GM21619 (cell line): Measurements from ENCODE around the gene CPHXL2.

Source experiments
- ATAC-seq: cut with Tn5 transposase; IDR thresholded peaks from one replicate; pipeline ENCODE4 v1.9.1; 2021; ENCODE audit not compliant: unreplicated experiment

The CPHXL2 gene

GRCh38 chr16:75644240-75645012 is 32.4 kb downstream of the CPHXL2 start:
- ATAC-seq = no peak

DNA sequence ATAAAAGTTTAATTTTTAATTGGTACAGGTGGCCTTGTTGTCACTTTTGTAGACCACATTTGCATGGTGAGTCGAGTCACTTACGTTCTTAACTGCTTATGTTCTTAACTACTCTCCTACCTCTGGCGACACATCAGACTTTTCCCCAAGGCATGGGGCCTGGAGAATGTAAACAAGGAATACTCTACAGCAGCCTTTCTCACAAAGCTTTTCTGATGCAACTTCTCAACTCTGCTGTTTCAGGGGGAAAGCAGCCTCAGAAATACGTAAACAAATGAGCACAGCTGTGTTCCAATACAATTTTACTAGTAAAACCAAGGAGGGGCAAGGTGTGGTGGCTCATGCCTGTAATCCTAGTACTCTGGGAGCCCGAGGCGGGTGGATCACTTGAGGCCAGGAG is 36.2 kb downstream of the CPHXL2 start:
- ATAC-seq = no peak

- ATAC-seq = no peak
Observed at GRCh38 chr16:75635036-75635435, 41.8 kb downstream of the CPHXL2 start.

DNA sequence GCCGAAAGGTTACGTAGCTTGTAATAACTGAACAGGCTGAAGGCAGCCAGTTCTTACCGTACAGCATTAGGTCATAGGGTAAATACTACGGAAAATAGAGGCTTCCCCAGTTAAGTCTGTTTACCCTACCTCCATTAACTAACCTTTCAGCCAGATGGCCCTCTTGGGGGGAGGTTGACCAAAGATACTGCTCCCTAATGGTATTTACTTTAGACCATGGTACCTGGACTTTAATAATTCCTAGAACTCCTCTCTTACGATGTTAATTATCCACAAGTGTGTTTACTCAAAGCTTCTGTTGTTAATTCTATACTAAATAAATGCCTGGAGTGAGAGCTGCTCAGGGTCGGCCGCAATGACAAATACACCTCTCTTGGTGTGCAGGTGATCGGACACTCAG is 44.0 kb downstream of the CPHXL2 start:
- ATAC-seq = no peak

DNA sequence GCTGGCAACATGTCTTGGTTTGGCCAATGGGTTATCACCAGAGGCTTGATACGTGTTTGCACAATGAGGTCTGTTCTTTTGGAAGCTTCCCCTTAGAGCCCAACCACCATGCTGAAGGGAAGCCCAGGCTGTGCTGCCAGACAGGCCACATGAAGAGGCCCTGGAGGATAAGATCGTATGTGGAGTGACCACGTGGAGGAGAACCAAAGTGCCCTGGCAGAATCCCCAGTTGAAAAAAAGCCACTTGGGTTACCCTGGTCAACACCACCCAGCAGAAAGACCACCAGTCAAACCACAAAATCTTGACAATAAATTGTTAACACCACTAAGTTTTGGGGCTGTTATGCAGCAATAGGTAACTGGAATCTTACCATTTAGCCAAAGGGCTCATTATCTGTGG is 46.8 kb downstream of the CPHXL2 start:
- ATAC-seq = no peak

GRCh38 chr16:75629132-75629531 is 47.7 kb downstream of the CPHXL2 start:
- no peak for ATAC-seq

- ATAC-seq = no peak
Observed at GRCh38 chr16:75628351-75628750, 48.5 kb downstream of the CPHXL2 start.

GRCh38 chr16:75627851-75628250 is 49.0 kb downstream of the CPHXL2 start:
- no peak for ATAC-seq

- no peak for ATAC-seq
Observed at GRCh38 chr16:75626806-75627205, 50.0 kb downstream of the CPHXL2 start.

GRCh38 chr16:75624921-75625334 is 51.9 kb downstream of the CPHXL2 start:
- no peak for ATAC-seq

- ATAC-seq = peak; percentile 97
Observed at GRCh38 chr16:75622761-75623605, 53.8 kb downstream of the CPHXL2 start, which contains the start of gene ADAT1. Gene ADAT1 (minus strand): TSS chr16:75623281. CDS start chr16:75620799, 2,482 bp downstream.

- no peak for ATAC-seq
Observed at GRCh38 chr16:75621170-75621477, 55.7 kb downstream of the CPHXL2 start.

DNA sequence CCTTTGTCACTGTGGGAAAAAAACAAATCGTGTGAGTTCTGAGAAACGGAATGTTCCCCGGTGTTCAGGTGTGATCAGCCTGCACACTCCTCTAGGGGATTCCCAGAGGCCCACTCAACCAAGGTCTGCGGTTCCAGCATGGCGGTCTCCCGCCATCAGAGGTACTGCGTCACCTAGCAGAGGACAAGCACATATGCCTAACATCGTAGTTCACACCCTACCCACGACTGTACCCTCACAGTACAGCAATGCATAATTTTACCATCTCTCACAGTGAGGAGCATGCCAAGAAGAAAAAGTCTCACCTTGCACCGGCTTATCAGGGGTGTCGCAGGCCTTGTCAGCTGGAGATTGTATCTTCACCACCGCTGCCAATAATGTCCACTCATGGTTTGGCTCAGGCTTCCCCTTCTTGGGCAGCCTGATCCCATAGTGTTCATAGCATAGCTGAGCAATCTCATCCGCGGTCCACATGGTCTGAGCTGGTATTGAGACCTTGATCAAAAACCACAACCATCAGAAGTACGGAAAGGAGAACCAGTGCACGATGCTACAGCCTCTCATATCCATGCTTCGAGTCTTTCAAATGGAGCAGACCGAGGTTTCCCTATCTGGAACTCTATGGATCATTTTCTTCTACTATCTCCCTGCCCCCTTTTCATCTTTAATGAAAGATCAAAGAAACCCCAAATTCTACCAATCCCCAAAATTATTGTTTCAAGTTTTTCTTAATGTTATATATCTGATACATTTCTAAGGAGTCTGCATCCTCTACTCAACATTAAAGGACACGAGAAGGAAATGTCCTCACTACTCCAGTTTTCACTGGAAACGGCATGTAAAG is 56.3 kb downstream of the CPHXL2 start:
- no peak for ATAC-seq

DNA sequence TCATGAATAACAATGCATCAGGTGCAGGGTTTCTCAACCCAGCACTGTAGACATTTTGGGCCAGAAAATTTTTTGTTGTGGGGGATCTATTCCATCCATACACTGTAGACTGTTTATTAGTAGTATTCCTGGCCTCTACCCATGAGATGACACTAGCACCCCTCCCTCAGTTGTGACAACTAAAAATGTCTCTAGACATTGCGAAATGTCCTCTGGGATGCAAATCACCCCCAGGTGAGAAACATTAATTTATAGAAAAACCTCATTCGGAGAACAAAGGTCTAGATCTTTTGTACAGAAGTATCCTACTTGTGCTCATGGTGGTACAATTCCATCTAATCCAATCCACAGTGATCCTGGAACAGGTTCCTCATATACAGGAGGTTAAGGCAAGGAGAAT is 58.0 kb downstream of the CPHXL2 start:
- no peak for ATAC-seq

DNA sequence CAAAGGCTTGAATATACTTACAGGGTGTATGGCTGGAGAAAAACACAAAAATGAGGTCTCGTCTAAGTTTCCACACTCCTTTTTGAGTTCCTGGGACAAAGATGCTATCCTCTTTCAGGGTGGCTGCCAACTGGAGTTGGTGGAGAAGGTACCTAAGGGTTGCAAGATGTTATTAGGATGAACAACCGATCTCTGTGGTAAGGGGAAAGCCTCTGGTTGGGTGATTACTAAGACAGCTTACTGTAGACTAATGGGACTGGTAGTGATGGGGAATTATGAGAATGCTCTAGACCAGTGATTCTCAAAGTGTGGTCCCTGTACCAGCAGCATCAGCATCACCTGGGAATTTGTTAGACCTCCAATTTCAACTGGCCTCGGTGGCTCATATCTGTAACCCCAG is 59.7 kb downstream of the CPHXL2 start:
- no peak for ATAC-seq

GRCh38 chr16:75616521-75617010 is 60.2 kb downstream of the CPHXL2 start:
- ATAC-seq = peak; percentile 51

- no peak for ATAC-seq
Observed at GRCh38 chr16:75615619-75616018, 61.2 kb downstream of the CPHXL2 start.

DNA sequence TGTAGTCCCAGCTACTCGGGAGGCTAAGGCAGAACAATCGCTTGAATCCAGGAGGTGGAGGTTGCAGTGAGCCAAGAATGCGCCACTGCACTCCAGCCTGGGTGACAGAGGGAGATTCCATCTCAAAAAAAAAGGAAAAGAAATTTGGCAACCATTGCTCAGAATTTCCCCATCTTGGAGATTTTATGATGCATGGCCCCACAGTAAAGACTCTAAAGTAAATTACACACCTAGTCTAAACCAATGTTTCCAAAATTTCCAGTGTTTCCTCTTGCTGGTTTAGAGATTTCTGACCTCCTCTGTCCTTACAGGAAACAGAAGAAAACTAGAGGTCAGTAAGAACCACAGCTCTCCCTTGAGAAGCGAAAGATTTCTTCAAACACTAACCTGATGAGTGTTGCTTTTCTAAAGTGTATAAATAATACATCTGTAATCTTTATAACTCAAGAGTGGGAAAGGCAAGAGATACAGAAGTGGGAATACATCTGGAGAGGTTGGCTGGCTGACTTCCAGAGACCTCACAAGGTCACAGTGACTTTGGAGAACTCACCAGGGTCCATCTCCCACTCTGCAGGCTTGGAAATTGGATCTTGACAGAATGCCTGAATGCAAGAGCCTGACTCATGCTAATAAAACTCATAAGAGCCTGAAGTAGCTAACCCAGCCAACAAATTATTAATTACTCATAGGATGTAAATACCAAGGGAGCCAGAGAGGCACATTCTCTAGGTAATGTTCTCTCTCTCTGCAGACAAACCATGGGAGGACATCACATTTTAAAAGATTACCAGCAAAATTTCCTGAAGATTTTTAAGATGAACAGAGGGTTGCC is 62.5 kb downstream of the CPHXL2 start:
- no peak for ATAC-seq
